ENCODE measurements around the gene TMEM131.
A peak's percentile ranks its signal among the peaks of the same experiment; 100 is the strongest.
"Not testable (repeated sequence)": the region's sequence is repeated elsewhere in the genome, so short reads cannot be mapped to it uniquely, and the experiment has no call there.

TMEM131 gene

DNA sequence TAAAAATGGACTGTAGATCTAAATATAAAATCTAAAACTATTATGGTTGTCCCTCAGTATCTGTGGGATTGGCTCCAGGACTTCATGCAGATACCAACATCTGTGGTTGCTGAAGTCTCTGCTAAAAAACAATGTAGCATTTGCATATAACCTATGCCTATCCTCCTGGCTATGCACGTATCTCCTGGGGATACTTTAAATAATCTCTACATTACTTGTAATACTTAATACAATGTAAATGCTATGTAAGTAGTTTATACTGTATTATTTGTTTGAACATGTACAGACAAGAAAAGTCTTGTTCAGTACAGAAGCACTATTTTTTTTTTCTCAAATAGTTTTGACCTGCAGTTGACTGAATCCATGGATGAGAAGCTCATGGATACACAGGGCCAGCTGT is 147.4 kb downstream of the TMEM131 start:
- DNase-seq: no peak

DNA sequence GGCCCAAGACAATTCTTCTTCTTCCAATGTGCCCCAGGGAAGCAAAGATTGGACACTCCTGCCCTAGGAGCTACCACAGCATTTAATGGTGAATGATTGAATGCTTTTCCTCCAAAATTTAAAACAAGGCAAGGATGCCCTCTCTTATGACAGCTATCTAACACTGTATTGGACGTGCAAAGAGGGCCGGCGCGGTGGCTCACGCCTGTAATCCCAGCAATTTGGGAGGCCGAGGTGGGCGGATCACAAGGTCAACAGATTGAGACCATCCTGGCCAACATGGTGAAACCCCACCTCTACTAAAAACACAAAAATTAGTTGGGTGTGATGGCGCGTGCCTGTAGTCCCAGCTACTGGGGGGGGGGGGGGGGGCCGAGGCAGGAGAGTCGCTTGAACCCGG is 149.0 kb downstream of the TMEM131 start:
- DNase-seq: not testable (repeated sequence)

GRCh38 chr2:97845818-97846217 is 149.9 kb downstream of the TMEM131 start:
- no peak for DNase-seq

DNA sequence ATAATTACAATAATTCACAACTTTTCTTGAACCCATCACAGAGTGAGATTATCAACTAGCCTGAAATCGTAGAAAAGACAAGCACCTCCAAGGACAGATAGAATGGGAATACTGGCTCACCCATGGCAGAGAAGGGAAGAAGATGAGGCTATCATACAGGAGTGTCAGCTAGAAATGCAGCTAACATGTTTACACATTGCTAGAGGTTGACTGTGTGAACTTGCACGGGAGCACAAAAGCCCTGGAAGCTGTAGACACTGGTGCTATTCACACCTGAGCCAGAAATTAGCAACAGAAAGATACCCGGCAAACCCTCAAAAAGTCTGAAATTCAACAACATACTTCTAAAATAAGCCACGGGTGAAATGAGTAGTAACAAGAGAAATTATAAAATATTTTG is 150.6 kb downstream of the TMEM131 start:
- no peak for DNase-seq

GRCh38 chr2:97844311-97844859 is 151.4 kb downstream of the TMEM131 start:
- no peak for DNase-seq

- no peak for DNase-seq
Measured at GRCh38 chr2:97840198-97840597, 155.6 kb downstream of the TMEM131 start.

DNA sequence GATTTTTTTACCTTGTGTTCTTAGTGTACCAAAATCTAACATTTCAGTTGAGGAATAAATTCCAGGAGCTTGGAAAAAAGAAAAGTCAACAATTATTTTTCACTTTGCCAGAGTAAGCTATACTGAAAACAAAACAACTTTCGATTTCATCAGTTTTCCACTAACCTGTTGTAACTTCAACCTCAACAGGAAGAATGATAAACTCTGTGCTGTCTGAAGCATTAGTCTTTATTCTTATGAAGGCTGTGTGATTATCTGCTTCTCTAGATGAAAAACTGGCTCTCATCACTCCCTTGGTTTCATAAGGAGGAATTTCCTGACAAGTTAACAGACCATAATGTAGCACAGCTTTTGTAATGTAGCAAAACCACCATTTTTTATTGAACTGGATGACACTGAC is 161.1 kb downstream of the TMEM131 start:
- DNase-seq: no peak

DNA sequence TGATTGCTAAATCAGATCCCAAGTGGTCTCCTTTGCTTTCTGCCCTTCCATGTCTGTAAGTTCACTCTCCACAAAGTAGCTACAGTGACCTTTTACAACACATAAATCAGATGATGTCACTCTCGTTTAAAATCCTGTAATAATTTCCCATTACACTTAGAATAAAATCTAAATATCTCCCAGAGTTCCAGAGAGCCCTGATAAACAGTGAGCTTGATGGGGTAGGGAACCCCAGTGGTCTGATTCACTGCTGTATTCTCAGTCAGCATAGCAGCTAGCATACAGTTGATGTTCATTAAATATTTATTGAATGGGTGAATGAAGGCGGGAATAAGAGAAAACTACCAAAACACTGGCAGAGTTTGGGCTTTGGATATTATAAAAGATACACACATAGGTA is 164.6 kb downstream of the TMEM131 start:
- no peak for DNase-seq

GRCh38 chr2:97829255-97829654 is 166.5 kb downstream of the TMEM131 start:
- not testable (repeated sequence) for DNase-seq

- DNase-seq: not testable (repeated sequence)
Measured at GRCh38 chr2:97827013-97827412, 168.7 kb downstream of the TMEM131 start.

- not testable (repeated sequence) for DNase-seq
Measured at GRCh38 chr2:97826266-97826847, 169.4 kb downstream of the TMEM131 start.

DNA sequence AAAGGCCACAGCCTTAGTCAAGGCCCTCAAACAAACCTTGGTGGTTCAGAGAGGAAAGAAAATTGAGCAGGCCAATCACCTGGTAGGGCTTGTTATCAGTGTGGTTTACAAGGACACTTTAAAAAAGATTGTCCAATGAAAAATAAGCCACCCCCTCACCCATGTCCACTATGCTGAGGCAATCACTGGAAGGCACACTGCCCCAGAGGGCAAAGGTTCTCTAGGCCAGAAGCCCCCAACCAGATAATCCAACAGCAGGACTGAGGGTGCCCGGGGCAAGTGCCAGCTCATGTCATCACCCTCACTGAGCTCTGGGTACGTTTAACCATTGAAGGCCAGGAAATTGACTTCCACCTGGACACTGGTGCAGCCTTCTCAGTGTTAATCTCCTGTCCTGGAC is 171.7 kb downstream of the TMEM131 start:
- not testable (repeated sequence) for DNase-seq

- DNase-seq: not testable (repeated sequence)
Measured at GRCh38 chr2:97821862-97822261, 173.9 kb downstream of the TMEM131 start.

DNA sequence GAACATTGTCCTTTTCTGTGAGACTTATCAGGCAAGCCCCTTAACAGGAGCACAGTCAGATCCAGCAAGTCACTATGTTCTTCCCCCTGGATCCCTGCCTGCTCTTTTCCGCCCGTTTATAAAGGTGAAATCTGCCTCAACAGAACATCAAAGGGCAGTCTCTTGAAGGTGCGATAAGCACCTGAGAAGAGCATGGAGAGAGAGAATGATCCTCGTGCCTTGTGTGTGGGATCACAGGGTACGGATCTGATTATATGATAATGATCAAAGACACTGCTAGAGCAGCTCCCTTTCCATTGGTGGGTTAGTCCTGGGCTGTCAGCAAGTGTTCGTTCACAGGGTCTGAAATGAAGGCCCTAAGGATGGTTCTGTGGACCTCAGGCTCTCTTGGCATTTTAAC is 176.0 kb downstream of the TMEM131 start:
- no peak for DNase-seq

DNA sequence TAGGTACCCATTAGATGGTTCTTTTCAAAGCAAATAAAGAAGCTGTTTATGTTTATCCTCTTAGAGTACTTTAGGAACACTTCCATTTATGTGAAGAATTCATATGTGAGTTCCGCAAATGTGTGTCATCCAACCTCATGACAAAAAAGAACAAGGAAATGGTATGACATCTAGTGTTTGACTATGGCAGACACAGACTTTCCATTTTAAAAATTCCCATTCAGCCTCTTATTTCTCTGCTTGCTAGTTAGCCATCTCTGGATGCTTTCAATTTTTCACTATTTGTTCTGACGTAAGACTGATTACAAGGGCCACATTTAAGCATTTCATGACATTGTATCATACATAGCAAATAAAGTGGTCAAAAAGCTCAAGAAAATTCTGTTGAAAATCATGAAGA is 179.3 kb downstream of the TMEM131 start:
- DNase-seq: no peak

DNA sequence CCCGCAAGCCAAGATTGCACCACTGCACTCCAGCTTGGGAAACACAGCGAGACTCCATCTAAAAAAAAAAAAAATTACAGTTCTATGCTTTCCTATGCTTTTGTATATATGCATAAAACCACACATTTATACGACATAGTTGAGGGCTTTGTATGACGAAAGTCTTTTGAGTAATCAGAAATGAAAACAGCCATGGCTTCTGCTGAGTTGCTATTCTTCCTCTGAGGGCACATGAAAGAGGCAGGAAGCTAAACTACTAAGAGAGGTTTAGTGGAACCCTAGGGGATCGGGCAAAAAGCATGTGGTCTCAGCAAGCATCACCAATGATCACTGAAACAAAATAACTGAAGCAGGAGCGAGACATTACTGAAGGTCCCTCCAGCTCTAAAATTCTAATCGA is 182.8 kb downstream of the TMEM131 start:
- no peak for DNase-seq

DNA sequence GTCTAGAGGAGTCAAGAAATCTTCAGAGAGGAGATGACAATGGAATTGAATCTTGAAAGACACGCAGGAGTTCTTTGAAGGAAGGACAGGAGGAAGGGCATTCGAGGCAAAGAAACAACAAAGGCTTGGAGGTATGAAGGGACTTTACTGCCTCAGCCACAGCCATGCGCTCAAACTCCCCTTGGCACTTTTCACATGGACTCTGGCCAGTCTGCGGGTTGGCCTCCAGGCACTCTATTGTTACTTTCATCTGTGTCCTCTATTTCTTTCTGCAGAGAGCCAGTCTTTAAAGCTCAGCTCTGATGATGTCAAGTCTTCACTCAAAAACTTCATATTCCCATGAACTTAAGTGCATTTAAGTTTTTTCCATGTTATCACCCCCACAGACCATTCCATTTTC is 186.9 kb downstream of the TMEM131 start:
- DNase-seq: no peak

- DNase-seq: peak; percentile 18
Measured at GRCh38 chr2:97806738-97807618, 188.8 kb downstream of the TMEM131 start.

DNA sequence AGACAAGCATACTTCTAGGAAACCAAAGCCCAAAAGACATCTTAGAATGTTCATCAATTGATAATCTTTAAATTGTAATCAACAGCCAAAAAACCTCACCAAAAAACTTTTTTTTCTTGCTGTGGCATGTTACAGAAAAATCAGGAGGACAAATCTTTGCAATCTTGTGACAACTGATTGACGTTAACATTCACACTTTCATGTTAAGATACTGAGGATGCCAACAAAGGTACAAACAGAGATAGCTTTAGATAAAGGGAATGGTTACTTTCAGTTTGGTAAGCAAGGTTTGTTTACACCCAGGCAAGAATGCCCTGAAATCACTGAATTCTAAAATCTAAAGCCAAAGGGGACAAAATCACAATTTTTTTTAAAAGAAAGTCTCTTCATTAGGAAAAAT is 190.0 kb downstream of the TMEM131 start:
- no peak for DNase-seq

GRCh38 chr2:97801028-97801427 is 194.7 kb downstream of the TMEM131 start:
- no peak for DNase-seq

- DNase-seq: no peak
Measured at GRCh38 chr2:97798416-97798815, 197.3 kb downstream of the TMEM131 start.

DNA sequence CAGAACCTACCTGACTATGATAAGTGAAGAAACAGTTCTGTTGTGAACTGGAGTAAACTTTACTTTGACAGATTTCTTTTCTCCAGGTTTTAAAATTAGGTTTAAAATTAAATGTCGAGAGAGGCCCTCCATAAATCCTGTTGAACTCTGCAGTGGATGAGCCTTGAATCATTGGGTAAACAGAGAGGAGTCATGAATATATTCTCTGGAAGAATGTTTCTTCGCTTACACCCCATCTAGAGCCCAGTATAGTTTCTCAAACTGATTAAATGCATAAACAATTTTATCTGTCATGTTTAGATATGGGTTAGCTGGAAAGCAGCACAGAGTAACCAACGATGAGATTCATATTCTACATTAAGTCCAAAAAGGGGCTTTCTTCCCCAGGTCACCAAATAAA is 198.4 kb downstream of the TMEM131 start:
- no peak for DNase-seq

DNA sequence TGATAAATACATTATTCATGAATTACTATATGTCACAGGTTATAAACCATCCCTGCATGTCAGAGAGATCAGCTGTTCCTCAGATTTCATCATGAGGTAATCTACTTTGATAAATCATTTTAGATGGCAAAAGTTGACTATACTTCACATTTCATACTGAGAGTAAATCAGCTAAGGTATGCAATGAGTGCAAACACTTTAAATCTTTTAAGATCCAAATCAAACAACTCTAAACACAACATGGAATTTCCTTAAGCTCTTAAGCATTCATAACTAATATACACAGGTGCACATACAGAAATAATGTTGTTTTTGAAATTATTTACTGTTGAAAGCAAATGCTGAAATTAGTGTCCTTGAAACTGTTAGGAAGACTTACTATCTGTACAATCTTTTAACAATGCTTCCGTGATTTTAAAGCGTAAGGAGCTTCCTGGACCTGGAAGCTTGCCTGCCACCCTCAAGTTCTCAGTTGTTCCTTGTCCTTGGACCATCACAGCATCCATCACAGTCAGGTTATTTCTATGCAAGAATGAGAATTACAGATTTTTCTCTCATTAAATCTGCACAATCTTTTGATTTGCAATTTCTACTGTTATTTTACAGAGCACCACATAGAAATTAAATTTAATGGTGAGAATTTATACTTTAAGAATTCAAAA is 199.2 kb downstream of the TMEM131 start:
- no peak for DNase-seq

DNA sequence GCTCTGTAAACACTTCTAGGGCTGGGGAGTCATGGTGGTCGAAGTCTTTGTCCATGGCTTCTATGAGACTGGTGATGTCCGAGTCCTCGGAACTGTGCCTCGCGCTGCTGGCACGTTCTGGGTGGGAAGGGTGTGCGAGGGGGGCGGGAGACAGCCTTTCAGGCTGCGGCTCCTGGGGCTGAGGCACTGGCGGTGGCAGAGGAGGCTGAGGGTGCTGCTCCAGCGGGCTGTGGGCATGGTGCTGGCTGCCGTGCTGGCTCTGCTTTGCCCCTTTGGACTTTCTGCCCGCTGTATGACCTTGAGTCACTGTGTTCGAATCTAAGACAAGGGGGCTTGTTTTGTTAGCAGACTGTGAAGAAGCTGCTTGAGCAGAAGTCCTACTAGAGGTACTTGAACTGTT is 203.3 kb downstream of the TMEM131 start:
- DNase-seq: no peak

Data from kidney glomerular epithelial cell (primary cell).